HG02852 (cell line): ENCODE data around the gene A1CF.
"Not testable (repeated sequence)": the region's sequence is repeated elsewhere in the genome, so short reads cannot be mapped to it uniquely, and the experiment has no call there.

ENCODE experiments used
- ATAC-seq: cut with Tn5 transposase; IDR thresholded peaks from one replicate; pipeline ENCODE4 v1.9.1; 2021; ENCODE audit warnings: mild to moderate bottlenecking, moderate library complexity; ENCODE audit not compliant: unreplicated experiment

Gene A1CF

GRCh38 chr10:50885097-50885859 lies at the start of gene A1CF:
A1CF (minus strand) TSS chr10:50885627; CDS start chr10:50859940, 25,687 bp downstream.
- no peak for ATAC-seq

- ATAC-seq = no peak
Observed at GRCh38 chr10:50931948-50932431, 46.6 kb upstream of the A1CF start.

- no peak for ATAC-seq
Observed at GRCh38 chr10:50929670-50930069, 44.2 kb upstream of the A1CF start.

- no peak for ATAC-seq
Observed at GRCh38 chr10:50928190-50928552, 42.7 kb upstream of the A1CF start.

- no peak for ATAC-seq
Observed at GRCh38 chr10:50927522-50928189, 42.2 kb upstream of the A1CF start.

GRCh38 chr10:50923471-50923870 lies 38.0 kb upstream of the A1CF start:
- ATAC-seq = not testable (repeated sequence)

GRCh38 chr10:50919010-50919409 lies 33.6 kb upstream of the A1CF start:
- ATAC-seq = no peak

- no peak for ATAC-seq
Observed at GRCh38 chr10:50918529-50918928, 33.1 kb upstream of the A1CF start.

GRCh38 chr10:50917486-50917885 lies 32.1 kb upstream of the A1CF start:
- no peak for ATAC-seq

GRCh38 chr10:50909334-50910014 lies 24.0 kb upstream of the A1CF start:
- no peak for ATAC-seq

- no peak for ATAC-seq
Observed at GRCh38 chr10:50908366-50908765, 22.9 kb upstream of the A1CF start.

- ATAC-seq = not testable (repeated sequence)
Observed at GRCh38 chr10:50905797-50906196, 20.4 kb upstream of the A1CF start.

- no peak for ATAC-seq
Observed at GRCh38 chr10:50896721-50897120, 11.3 kb upstream of the A1CF start.

GRCh38 chr10:50894312-50894711 lies 8.9 kb upstream of the A1CF start:
- no peak for ATAC-seq

GRCh38 chr10:50892467-50892866 lies 7.0 kb upstream of the A1CF start:
- ATAC-seq = no peak

- ATAC-seq = no peak
Observed at GRCh38 chr10:50884302-50884701, 1.1 kb downstream of the A1CF start.

GRCh38 chr10:50883629-50884028 lies 1.8 kb downstream of the A1CF start:
- ATAC-seq = no peak

- ATAC-seq = no peak
Observed at GRCh38 chr10:50882540-50882983, 2.9 kb downstream of the A1CF start.

GRCh38 chr10:50881046-50881445 lies 4.4 kb downstream of the A1CF start:
- ATAC-seq = not testable (repeated sequence)

GRCh38 chr10:50876429-50876828 lies 9.0 kb downstream of the A1CF start:
- ATAC-seq = no peak

GRCh38 chr10:50874723-50875122 lies 10.7 kb downstream of the A1CF start:
- no peak for ATAC-seq

GRCh38 chr10:50866317-50866716 lies 19.1 kb downstream of the A1CF start:
- ATAC-seq = no peak
